CD4-positive, alpha-beta T cell treated with Interleukin-21 for 1 hour (primary cell): ENCODE results near the gene TPRX1.
A peak's percentile ranks its signal among the peaks of the same experiment; 100 is the strongest.
"Not testable (repeated sequence)": the region's sequence is repeated elsewhere in the genome, so short reads cannot be mapped to it uniquely, and the experiment has no call there.

Experiments
- DNase-seq: peaks from one replicate; pipeline ENCODE4 v3.0.0-alpha.2; 2020

The TPRX1 gene

GRCh38 chr19:47766359-47766620 lies 38.1 kb downstream of the TPRX1 start:
- DNase-seq: no peak

GRCh38 chr19:47765523-47766358 lies 38.6 kb downstream of the TPRX1 start:
- DNase-seq: peak; percentile 47

- DNase-seq: not testable (repeated sequence)
These were observed 39.6 kb downstream of the TPRX1 start for GRCh38 chr19:47764705-47765104.

- no peak for DNase-seq
These were observed 41.6 kb downstream of the TPRX1 start for GRCh38 chr19:47762615-47763308.

- no peak for DNase-seq
These were observed 42.2 kb downstream of the TPRX1 start for GRCh38 chr19:47762151-47762550.

GRCh38 chr19:47761566-47761965 lies 42.8 kb downstream of the TPRX1 start:
- no peak for DNase-seq

GRCh38 chr19:47760632-47760999 lies 43.7 kb downstream of the TPRX1 start:
- no peak for DNase-seq

- no peak for DNase-seq
These were observed 45.9 kb downstream of the TPRX1 start for GRCh38 chr19:47758443-47758804.

GRCh38 chr19:47757617-47758442 lies 46.5 kb downstream of the TPRX1 start:
- DNase-seq: no peak

GRCh38 chr19:47756953-47757608 lies 47.3 kb downstream of the TPRX1 start:
- DNase-seq: no peak

GRCh38 chr19:47756627-47756929 lies 47.8 kb downstream of the TPRX1 start:
- DNase-seq: no peak

- no peak for DNase-seq
These were observed 48.4 kb downstream of the TPRX1 start for GRCh38 chr19:47755762-47756626.

- DNase-seq: no peak
These were observed 49.1 kb downstream of the TPRX1 start for GRCh38 chr19:47755065-47755761.

- no peak for DNase-seq
These were observed 49.9 kb downstream of the TPRX1 start for GRCh38 chr19:47754206-47755064.

GRCh38 chr19:47752440-47753211 lies 51.7 kb downstream of the TPRX1 start:
- no peak for DNase-seq
